T-helper 9 cell (primary cell): ENCODE results near the gene PIM3.

ENCODE experiments used
- DNase-seq: peaks from one replicate; pipeline ENCODE4 v3.0.0-alpha.2; 2020

Gene PIM3

GRCh38 chr22:49956418-49956770, 4.2 kb upstream of the PIM3 start:
- no peak for DNase-seq

GRCh38 chr22:49956914-49957825, 3.4 kb upstream of the PIM3 start:
- DNase-seq, result no peak

GRCh38 chr22:49957826-49958365, 2.7 kb upstream of the PIM3 start:
- DNase-seq, result no peak

- DNase-seq, result no peak
Observed at GRCh38 chr22:49958366-49958921, 2.1 kb upstream of the PIM3 start.

- no peak for DNase-seq
Observed at GRCh38 chr22:49958931-49959781, 1.4 kb upstream of the PIM3 start.

- no peak for DNase-seq
Observed at GRCh38 chr22:49959782-49960158, 802 bp upstream of the PIM3 start.

- no peak for DNase-seq
Observed at GRCh38 chr22:49961005-49961600, 531 bp downstream of the PIM3 start.

- no peak for DNase-seq
Observed at GRCh38 chr22:49961601-49962011, 1.0 kb downstream of the PIM3 start.

- peak; percentile 82 for DNase-seq
Observed at GRCh38 chr22:49962012-49962750, 1.6 kb downstream of the PIM3 start.

- peak; percentile 18 for DNase-seq
Observed at GRCh38 chr22:49962751-49963646, 2.4 kb downstream of the PIM3 start.

- no peak for DNase-seq
Observed at GRCh38 chr22:49963647-49964026, 3.1 kb downstream of the PIM3 start.

GRCh38 chr22:49964136-49965090, 3.8 kb downstream of the PIM3 start:
- DNase-seq, result peak; percentile 13

GRCh38 chr22:49965091-49966040, 4.8 kb downstream of the PIM3 start:
- DNase-seq, result peak; percentile 6

GRCh38 chr22:49966041-49966773, 5.6 kb downstream of the PIM3 start:
- DNase-seq, result no peak

- no peak for DNase-seq
Observed at GRCh38 chr22:49966774-49967705, 6.5 kb downstream of the PIM3 start.

GRCh38 chr22:49967706-49968208, 7.2 kb downstream of the PIM3 start:
- DNase-seq, result no peak
